AML-193 (cell line): Measurements from ENCODE around the gene FAM114A1.
"Not testable (repeated sequence)": the region's sequence is repeated elsewhere in the genome, so short reads cannot be mapped to it uniquely, and the experiment has no call there.

Source experiments
- DNase-seq, 2 experiments: peaks; one replicate each; lab custom pipeline; 2025; lab: John Stamatoyannopoulos, UW

Gene FAM114A1

GRCh38 chr4:38935391-38936073, 67.9 kb downstream of the FAM114A1 start:
- no peak for DNase-seq

GRCh38 chr4:38939165-38939564, 71.6 kb downstream of the FAM114A1 start:
- DNase-seq: no peak

GRCh38 chr4:38940476-38940875, 72.9 kb downstream of the FAM114A1 start:
- no peak for DNase-seq

- not testable (repeated sequence) for DNase-seq
Observed at GRCh38 chr4:38941906-38942305, 74.3 kb downstream of the FAM114A1 start.

- no peak for DNase-seq
Observed at GRCh38 chr4:38943343-38943742, 75.7 kb downstream of the FAM114A1 start.

GRCh38 chr4:38944440-38944839, 76.8 kb downstream of the FAM114A1 start:
- no peak for DNase-seq

- no peak for DNase-seq
Observed at GRCh38 chr4:38946919-38947318, 79.3 kb downstream of the FAM114A1 start.

- DNase-seq: no peak
Observed at GRCh38 chr4:38948551-38948950, 80.9 kb downstream of the FAM114A1 start.

GRCh38 chr4:38949411-38950051, 81.9 kb downstream of the FAM114A1 start:
- DNase-seq: no peak

GRCh38 chr4:38950159-38950558, 82.6 kb downstream of the FAM114A1 start:
- DNase-seq: no peak

GRCh38 chr4:38950734-38951133, 83.1 kb downstream of the FAM114A1 start:
- no peak for DNase-seq

GRCh38 chr4:38951598-38951997, 84.0 kb downstream of the FAM114A1 start:
- DNase-seq: no peak

GRCh38 chr4:38952017-38952416, 84.4 kb downstream of the FAM114A1 start:
- DNase-seq: no peak

GRCh38 chr4:38954727-38955126, 87.1 kb downstream of the FAM114A1 start:
- no peak for DNase-seq

- no peak for DNase-seq
Observed at GRCh38 chr4:38955957-38956356, 88.4 kb downstream of the FAM114A1 start.

- no peak for DNase-seq
Observed at GRCh38 chr4:38957261-38957815, 89.7 kb downstream of the FAM114A1 start.

GRCh38 chr4:38957893-38958292, 90.3 kb downstream of the FAM114A1 start:
- no peak for DNase-seq

GRCh38 chr4:38958453-38959190, 91.0 kb downstream of the FAM114A1 start:
- no peak for DNase-seq

GRCh38 chr4:38959248-38959647, 91.6 kb downstream of the FAM114A1 start:
- DNase-seq: not testable (repeated sequence)

- no peak for DNase-seq
Observed at GRCh38 chr4:38964942-38965775, 97.6 kb downstream of the FAM114A1 start.

GRCh38 chr4:38965866-38966265, 98.3 kb downstream of the FAM114A1 start:
- no peak for DNase-seq
